HG03108 (cell line): ENCODE data around the gene GAREM1.

Experiments
- ATAC-seq: cut with Tn5 transposase; IDR thresholded peaks from one replicate; pipeline ENCODE4 v1.9.1; 2021; ENCODE audit warnings: moderate library complexity; ENCODE audit not compliant: unreplicated experiment

The GAREM1 gene

DNA sequence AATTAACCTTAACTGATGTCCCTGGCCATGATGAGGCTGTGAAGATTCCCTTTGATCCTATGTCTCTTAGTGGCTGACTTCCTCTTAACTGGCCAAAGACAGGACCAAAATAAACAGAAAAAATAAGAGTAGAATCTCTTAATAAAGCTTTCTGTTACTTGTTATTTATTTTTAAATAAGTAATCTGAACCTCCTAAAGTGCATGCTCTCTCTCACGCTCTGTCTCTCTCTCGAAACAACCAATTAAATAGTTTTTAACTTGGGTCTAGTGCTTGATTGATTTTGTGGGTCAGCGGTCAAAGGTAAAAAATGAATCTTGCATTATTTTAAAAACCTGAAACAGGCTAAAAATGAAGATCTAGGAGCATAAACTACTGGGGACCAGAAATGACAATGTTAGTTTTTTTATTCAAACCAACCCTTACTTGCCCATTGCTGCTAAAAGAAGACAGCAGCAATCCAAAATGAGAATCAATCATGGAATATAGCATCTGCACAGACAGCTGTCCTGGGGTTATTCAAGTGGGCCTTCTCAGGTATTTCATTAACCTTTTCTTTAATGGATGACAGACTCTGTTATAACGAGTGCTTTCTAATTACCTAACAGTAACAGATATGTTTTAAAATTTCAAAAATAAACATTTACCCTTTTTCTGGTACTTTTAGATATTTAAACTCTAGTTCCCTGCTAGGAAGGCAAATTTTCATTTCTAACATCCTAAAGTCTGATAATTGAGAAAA is 11.2 kb downstream of the GAREM1 start:
- no peak for ATAC-seq

DNA sequence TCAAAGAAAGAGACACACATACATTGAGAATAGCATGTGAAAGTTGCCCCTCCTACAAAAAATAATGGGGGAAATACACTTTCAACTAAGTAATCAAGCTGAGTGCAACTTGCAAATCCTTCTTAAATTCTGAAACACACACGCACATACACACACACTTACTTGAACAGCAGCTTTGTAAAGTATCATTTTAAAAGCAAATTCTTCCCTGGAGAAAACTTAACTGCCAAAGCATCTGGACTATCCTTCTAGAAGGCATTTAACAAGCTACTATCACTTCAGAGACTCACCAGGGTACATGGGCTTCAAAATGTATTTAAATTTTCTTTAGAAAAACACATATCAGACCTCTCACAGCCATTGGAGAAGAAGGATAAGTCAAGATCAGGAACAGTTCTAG is 15.3 kb downstream of the GAREM1 start:
- ATAC-seq = no peak

DNA sequence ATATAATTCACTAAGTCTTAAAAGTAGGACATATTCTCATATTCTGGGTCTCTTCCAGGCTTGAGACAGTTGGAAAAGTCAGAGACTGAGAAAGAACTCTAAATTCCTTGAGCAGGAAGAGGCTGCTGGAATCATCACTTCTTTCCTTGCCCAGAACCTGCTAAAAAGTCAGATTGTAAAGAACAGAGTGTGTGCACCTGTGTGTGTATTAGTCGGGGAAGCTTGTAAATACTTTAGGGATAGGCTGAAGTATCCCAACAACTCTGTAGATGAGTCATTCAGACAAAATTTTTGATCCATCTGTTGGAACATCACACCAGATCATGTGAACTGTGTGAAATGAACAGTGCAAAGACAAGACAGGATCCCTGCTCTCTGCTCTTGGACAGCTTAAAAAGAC is 16.1 kb downstream of the GAREM1 start:
- ATAC-seq = no peak

DNA sequence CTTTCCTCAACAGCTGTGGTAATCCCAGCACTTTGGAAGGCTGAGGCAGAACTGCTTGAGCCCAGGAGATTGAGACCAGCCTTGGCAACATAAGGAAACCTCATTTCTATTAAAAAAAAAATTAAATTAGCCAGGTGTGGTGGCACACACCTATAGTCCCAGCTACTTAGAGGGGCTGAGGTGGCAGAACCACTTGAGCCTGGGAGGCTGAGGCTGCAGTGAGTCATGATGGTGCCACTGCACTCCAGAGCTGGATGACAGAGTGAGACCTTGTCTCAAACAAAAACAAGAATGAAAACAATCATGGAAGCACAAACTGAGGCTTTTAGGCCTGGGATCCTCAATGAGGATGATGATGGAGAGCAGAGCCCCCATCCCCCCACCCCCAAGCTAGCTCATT is 19.8 kb downstream of the GAREM1 start:
- ATAC-seq = no peak

DNA sequence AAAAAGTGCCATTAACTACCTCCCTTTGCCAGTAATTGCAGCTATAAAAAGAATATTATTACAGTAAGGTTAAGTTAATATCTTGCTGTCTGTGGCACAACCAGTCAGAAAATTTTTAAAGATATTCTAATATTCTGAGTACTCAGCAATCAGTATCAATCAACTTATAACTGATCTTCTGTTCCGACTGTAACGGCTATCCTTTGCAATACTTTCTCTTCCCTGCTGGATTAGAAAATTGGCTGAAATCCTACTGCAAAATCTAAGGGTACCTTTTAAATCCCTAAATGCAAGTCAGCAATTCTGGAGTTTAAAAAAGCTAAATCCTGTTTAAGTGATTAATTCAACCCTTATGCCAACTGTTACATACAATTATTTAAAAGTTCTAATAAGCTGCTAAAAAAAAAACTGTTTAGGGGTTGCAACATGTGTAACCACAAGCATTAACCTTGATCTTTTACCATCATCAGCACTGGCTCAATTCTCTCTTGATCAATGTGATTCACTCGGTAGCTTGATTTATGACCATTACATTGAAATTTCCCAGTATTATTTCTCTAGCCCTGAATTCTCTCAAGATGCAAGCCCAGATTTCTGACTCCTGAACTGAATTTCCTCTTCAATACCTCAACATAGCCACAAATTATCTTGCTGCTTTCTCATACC is 20.5 kb downstream of the GAREM1 start:
- no peak for ATAC-seq

DNA sequence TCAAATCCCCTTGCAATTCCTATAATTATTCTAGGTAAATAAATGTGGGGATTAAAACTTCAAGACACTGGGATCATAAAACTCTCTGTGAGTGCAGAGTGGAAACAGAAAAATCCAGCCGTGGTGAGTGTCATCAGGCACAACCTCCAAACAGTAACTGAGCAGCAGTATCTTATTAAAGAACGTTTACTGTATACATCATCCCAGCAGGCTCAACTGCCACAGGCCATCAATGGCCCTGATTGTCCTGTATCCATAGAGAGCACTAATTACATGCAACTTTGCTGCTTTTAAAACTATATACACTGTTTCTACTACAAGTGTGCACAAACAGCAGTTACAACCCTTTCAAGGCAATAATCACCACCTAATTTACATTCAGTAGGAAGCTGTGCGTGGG is 23.9 kb downstream of the GAREM1 start:
- ATAC-seq = no peak

DNA sequence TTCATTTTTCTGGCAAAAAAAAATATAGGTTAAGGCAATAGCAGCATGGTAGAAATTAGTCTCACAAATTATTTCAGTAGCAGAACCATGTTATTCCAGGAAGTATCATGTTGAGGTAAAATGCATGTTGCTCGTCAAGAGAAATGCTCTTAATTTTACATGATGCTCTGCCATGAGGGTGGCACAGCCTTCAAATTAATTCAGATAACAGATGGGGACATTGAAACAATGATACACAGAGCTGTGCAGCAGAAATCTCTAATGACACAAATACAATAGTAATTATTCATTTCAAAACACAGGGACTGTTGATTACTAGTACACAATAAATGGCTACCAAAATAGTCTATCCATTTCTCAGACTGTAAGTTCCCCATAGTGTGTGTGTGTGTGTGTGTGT is 24.8 kb downstream of the GAREM1 start:
- ATAC-seq = no peak

DNA sequence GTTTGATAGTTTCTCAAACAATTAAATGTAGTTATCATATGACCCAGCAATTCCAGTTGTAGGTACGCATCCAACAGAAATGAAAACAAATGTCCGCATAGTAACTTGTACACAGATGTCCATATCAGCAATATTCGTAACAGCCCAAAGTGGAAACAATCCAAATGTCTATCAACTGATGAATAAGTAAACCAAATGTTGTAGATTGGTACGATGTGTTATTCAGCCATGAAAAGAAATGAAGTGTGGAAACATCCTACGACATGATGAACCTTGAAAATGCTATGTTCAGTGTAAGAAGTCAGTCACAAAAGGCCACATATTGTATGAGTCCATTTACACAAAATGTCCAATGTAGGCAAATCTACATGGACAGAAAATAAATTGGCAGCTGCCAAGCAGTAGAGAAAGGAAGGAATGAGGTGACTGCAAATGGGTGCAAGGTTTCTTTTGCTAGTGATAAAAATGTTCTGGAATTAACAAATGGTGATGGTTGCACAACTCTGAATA is 26.9 kb downstream of the GAREM1 start:
- ATAC-seq = no peak

DNA sequence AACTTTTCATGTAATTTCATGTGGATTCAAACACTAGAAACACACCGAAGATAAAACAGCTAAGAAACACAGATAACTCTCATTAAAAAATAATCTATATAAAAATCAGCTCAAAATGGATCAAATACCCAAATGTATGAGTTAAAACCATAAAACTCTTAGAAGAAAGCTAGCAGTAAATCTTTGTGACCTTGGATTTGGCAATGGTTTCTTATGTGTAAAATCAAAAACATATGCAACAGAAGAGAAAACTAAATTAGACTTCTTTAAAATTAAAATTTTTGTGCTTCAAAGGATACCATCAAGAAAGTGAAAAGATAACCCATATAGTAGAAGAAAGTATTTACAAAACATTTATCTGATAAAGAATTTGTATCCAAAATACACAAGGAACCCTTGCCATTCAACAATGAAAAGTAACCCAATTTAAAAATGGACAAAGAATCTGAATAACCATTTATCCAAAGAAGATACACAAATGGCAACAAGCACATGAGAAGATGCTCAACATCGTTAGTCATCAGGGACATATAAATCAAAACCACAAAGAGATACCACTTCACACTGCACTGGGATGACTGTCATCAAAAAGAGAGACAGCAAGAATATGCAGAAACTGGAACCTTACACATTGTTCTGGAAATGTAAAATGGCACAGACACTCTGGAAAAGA is 27.5 kb downstream of the GAREM1 start:
- ATAC-seq = no peak

DNA sequence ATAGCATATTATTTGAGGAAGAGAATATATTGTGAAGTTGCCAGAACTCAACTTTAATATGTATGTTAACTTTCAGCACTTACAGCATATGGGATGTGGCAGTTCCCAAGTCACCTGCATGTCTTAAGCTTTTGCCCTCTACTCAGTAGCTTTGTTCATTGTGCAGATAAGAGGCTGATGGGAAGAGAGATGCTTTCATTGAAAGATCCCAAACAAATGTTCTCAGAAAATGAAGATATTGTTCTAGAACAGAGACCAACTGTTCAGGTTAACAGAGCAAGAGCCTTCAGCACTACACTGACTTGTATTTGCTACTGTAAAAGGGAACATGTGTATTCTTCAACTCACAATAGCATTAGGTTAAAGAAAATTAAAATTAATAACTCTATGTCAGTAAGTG is 28.1 kb downstream of the GAREM1 start:
- no peak for ATAC-seq

DNA sequence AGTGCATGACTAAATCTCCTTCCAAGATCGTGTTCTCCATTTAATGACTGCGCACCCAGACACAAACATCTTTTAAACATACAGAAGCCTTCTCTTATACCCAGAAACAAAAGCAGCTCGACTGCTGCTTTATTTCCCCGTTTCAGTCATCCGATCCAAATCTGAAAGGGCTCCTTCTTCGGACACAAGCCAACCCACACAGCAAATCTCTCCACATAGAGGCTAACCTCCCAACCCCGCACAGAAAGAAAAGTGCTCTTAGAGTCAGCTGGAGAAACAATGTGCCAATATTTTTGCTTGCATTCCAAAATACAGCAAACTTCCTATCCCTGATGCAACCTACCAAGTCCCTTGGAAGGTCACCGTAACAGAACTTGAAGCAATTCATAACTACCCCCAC is 29.1 kb downstream of the GAREM1 start:
- ATAC-seq = no peak

DNA sequence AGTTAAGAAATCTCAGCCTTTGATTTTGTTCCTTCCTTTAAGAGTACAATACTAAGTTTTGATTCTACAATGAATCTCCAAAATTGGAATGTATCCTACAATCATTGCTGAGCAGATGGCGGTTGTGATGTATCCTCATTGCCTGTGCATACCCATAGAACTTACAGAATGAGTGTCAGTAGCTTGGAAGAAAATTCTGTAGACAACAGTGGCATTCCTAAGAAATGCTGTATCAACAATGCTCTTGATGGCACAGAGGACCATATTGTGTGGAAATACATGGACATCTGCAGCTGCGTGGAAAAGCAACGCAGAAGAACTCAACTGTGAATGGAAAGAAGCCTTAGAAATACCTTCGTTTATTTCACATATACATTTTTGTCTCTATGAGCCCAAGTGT is 30.2 kb downstream of the GAREM1 start:
- no peak for ATAC-seq

DNA sequence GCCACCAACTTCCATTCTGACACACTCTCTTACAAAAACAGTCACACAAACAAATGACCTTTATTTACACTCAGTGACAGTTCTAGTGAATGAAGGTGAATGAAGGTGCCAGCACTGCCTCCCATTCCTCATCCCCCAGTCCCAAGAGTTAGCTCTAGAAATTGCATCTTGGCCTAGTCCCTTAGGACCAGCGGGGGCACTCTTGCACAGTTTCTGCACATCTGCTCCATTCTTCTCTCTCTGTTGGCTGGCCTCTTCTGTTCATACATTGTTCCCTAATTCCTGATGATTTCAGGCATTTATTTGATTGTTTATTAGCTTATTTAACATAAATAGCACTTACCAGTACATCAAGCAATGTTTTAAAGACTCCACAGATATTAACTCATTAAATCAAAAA is 30.9 kb downstream of the GAREM1 start:
- ATAC-seq = no peak

DNA sequence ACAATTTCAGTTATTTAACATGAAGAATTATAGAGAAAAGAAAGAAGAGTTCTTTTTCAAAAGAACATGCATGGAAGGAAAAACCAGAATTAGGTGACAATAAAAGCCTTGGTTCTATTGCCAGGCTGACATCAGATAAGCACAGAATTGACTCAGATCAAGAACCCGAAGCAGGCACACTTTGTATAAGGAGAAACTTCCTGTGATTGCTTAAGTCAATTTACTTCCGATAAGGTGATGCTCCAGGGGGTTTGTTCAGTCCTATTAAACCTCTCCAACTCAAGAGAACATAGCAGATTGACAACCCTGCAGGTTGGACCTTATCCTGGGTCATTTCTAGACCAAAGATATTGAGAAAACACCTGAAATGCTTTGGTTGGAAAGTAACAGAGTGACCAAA is 31.4 kb downstream of the GAREM1 start:
- ATAC-seq = no peak

DNA sequence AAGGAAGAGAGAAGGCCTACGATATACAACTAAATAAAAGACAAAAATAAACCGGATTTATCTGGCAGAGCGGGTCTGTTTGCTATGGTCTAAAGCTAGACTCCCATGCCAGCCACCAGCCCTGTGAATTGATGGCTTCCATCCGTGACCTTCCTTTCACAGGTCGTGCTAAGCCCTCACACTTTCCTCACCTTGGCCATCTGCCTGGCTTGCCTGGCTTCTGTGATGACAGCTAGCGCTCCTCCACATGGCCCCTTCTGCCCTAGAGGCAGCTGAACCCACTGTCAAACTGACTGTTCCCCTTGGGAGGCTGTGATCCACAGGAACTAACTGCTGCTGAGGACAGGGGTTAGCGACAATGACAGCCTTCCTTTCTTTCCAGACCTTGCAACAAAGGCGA is 32.5 kb downstream of the GAREM1 start:
- ATAC-seq = no peak

DNA sequence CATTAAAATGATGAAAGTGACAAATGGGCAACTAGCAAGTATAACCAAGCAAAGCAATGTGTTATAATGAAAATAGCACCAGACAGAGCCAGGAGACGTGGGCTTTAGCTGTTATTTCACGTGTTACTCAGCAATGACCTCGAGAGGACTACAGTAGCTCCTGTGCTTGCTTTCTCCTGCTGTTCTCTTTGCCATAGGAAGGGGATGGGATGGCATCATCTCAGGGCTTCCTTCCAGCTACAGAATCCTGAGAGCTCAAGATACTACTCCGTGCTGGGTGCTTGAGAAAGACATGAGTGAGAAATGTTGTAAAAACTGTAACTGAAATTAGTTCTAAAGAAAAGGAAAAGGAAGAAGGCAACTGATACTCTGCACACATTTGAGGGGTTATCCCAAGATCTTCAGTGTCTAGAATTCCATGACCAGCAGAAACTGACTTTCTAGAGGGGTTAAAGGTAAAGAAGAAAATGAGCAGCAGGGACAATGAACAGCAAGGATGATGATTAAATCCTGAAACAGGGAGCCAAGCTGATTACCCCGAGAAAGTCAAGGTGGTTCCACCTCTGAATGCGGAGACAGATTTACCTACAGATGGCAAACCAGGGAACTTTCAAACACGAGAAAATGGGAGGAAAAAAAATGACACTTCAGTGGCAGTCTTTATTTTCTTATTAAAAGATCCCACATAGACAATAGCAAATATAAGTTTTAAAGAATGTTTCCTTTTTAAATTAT is 33.4 kb downstream of the GAREM1 start:
- ATAC-seq = no peak

DNA sequence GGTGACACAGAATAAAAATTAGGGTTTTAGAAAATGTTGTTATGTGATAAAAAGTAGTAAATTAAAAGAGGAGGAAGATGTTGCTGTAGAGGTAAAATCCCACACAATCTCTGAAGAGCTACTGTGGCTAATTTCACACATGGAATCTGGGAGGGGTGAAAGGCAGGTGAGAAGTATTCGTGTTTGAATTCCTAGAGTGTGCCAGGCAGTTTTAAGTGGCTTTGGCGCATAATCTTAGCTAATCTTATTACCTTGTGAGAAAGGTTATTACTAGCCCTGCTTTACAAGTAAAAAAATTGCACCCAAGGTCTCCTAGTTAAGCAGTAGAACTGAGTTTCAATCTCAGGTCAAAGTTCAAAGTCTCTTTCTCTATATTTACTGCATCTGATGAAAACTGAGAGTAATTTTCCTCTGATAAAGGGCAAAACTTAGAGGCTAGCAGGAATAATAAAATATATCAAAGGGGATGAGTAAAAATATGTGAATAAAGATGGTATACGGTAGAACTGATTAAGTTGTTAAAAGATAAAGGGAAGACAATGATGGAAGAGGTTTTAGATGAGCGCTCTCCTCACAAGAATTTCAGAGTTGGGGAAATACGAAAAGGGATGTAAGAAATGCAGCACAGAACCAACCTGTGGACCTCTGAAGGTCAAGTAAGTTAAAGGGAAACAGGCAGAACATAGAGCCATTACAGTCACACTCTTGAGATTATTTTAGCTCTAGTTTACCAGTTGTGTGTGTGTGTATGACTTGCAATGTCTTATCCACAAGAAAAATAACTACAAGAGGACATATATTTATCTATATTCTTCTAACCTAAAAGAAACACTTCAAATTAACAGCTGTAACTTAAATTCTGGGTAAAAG is 34.8 kb downstream of the GAREM1 start:
- no peak for ATAC-seq

DNA sequence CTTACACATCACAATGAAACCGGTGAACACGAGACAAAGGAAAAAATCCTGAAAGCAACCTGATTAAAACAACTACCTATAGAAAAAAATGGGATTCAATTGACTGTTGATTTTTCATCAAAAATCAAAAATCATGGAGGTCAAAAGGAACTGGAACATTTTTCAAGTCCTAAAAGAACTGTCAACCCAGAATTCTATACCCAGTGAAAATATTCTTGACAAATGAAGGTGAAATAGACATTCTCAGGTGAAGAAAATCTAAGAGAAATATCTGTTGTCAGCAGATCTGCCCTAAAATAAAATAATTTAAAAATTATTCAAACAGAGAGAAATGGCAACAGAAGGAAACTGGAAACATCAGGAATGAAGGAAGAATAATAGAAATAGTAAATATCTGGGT is 38.9 kb downstream of the GAREM1 start:
- ATAC-seq = no peak

DNA sequence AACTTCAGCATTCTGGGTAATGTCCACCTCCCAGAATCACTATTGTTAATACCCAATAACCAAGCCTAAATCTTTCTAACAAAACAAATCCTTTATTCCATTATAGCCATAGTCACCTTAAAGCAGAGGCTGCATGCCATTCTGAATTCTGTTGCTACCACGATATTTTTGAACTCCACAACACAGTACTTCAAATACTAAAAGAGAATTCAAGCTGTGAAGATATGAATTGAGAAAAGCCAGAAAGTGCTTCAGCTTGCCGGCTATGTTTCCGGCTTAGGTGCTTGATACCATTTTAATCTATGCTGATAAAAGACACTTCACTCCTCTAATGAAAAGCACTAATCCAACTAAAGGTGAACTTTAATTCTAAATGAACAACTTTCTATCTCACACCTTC is 41.3 kb downstream of the GAREM1 start:
- ATAC-seq = no peak

DNA sequence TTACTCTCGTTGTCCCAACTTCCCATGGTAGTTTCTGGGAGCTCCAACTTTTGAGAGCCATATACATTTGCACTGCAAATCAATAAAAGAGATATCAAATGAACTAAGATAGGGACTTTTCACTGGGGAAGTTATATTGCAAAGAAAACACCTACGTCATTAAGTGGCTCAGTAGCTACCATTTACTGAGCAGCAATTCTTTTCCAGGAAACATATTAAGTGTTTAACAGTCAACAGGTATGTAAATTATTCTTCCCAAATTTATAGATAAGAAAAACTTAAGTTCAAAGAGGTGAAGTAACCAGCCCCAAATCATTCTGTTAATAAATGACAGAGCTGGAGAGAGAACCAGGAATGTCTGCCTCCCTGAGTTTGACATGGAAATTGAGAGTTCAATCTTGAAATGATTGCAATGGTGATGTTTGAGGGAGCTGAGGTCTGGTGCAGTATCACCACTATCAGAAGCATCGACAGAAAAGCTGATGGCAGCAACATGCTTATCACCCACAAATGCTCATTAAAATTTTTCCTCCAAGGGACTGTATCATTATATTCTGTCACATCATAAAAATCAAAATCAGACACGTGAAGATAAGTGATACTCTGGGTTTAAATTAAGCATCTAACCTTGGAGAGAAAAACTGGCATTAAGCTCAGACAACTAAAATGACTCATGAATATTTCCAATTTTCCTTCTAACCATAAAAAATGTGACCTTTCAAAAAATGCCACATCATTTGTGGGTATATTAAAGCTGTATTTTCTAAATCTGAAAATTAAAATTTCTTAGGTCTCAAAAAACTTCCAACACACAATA is 43.4 kb downstream of the GAREM1 start:
- ATAC-seq = no peak
